Measurements from ENCODE around the gene HDDC3.

GRCh38 chr15:90972133-90972532, 39.8 kb upstream of the HDDC3 start:
- TF ChIP-seq CTCF (IDR thresholded peaks at IDR 0.05; ENCODE audit: extremely low read depth in 1 of 2, insufficient read depth in 1 of 2, low read depth in 1 of 2, low read length in 2 of 2) (no peak), POLR2AphosphoS5 (IDR thresholded peaks at IDR 0.05; ENCODE audit: insufficient read depth, low read depth, low read length) (no peak), POLR2A (IDR thresholded peaks at IDR 0.05; ENCODE audit: low read depth, low read length) (no peak), GATA2 (IDR thresholded peaks at IDR 0.05; ENCODE audit: insufficient read depth, insufficient read length, low read depth, low read length) (no peak), EZH2 (IDR thresholded peaks at IDR 0.05; ENCODE audit: borderline replicate concordance, low read depth, low read length, severe bottlenecking) (no peak), MAX (IDR thresholded peaks at IDR 0.05; ENCODE audit: insufficient read depth, insufficient read length) (no peak), MYC (IDR thresholded peaks at IDR 0.05; ENCODE audit: low read depth, low read length) (no peak), JUN (IDR thresholded peaks at IDR 0.05; ENCODE audit: borderline replicate concordance, insufficient read depth, insufficient read length, low read depth) (no peak), FOS (IDR thresholded peaks at IDR 0.05; ENCODE audit: borderline replicate concordance, insufficient read depth, low read length) (no peak)
